ENCODE measurements around the gene PRKAR1B.

PRKAR1B gene

GRCh38 chr7:744854-745430 is 17.9 kb upstream of the PRKAR1B start:
- TF ChIP-seq TEAD4 (IDR thresholded peaks at IDR 0.05), result no peak
- no peak for TF ChIP-seq RAD21 (IDR thresholded peaks at IDR 0.05; ENCODE audit: low read depth)
- TF ChIP-seq USF1 (IDR thresholded peaks at IDR 0.05), result no peak
- no peak for TF ChIP-seq EGR1 (IDR thresholded peaks at IDR 0.05)
- TF ChIP-seq REST (IDR thresholded peaks at IDR 0.05; ENCODE audit: low read depth), result no peak
- no peak for TF ChIP-seq CREB1 (IDR thresholded peaks at IDR 0.05; ENCODE audit: low read depth)
- TF ChIP-seq FOXM1 (IDR thresholded peaks at IDR 0.05; ENCODE audit: borderline replicate concordance, low read depth), result no peak
- TF ChIP-seq EP300 (IDR thresholded peaks at IDR 0.05; ENCODE audit: borderline replicate concordance), result no peak
- TF ChIP-seq MAX (IDR thresholded peaks at IDR 0.05), result no peak
- TF ChIP-seq YY1 (IDR thresholded peaks at IDR 0.05; ENCODE audit: low read depth), result no peak
- no peak for TF ChIP-seq CEBPB (IDR thresholded peaks at IDR 0.05)
- TF ChIP-seq ZBTB7A (IDR thresholded peaks at IDR 0.05; ENCODE audit: low read depth), result no peak
- no peak for TF ChIP-seq TAF1 (IDR thresholded peaks at IDR 0.05; ENCODE audit: low read depth)
- TF ChIP-seq TCF12 (IDR thresholded peaks at IDR 0.05; ENCODE audit: low read depth), result no peak
- no peak for TF ChIP-seq NFIC (IDR thresholded peaks at IDR 0.05)

- TF ChIP-seq TCF12 (IDR thresholded peaks at IDR 0.05; ENCODE audit: low read depth), result no peak
- TF ChIP-seq CREB1 (IDR thresholded peaks at IDR 0.05; ENCODE audit: low read depth), result no peak
- no peak for TF ChIP-seq FOXM1 (IDR thresholded peaks at IDR 0.05; ENCODE audit: borderline replicate concordance, low read depth)
- TF ChIP-seq TAF1 (IDR thresholded peaks at IDR 0.05; ENCODE audit: low read depth), result no peak
- no peak for TF ChIP-seq RAD21 (IDR thresholded peaks at IDR 0.05; ENCODE audit: low read depth)
- TF ChIP-seq MAX (IDR thresholded peaks at IDR 0.05), result no peak
- TF ChIP-seq REST (IDR thresholded peaks at IDR 0.05; ENCODE audit: low read depth), result no peak
- TF ChIP-seq CEBPB (IDR thresholded peaks at IDR 0.05), result no peak
- no peak for TF ChIP-seq NFIC (IDR thresholded peaks at IDR 0.05)
- no peak for TF ChIP-seq YY1 (IDR thresholded peaks at IDR 0.05; ENCODE audit: low read depth)
- TF ChIP-seq TEAD4 (IDR thresholded peaks at IDR 0.05), result no peak
- TF ChIP-seq EP300 (IDR thresholded peaks at IDR 0.05; ENCODE audit: borderline replicate concordance), result no peak
- TF ChIP-seq ZBTB7A (IDR thresholded peaks at IDR 0.05; ENCODE audit: low read depth), result no peak
- TF ChIP-seq USF1 (IDR thresholded peaks at IDR 0.05), result no peak
Observed at GRCh38 chr7:742791-743190, 15.7 kb upstream of the PRKAR1B start.

- TF ChIP-seq TAF1 (IDR thresholded peaks at IDR 0.05; ENCODE audit: low read depth), result no peak
- no peak for TF ChIP-seq CEBPB (IDR thresholded peaks at IDR 0.05)
- TF ChIP-seq EP300 (IDR thresholded peaks at IDR 0.05; ENCODE audit: borderline replicate concordance), result no peak
- no peak for TF ChIP-seq FOXM1 (IDR thresholded peaks at IDR 0.05; ENCODE audit: borderline replicate concordance, low read depth)
- TF ChIP-seq USF1 (IDR thresholded peaks at IDR 0.05), result no peak
- TF ChIP-seq EGR1 (IDR thresholded peaks at IDR 0.05), result no peak
- TF ChIP-seq YY1 (IDR thresholded peaks at IDR 0.05; ENCODE audit: low read depth), result no peak
- TF ChIP-seq MAX (IDR thresholded peaks at IDR 0.05), result no peak
- TF ChIP-seq REST (IDR thresholded peaks at IDR 0.05; ENCODE audit: low read depth), result no peak
- TF ChIP-seq TCF12 (IDR thresholded peaks at IDR 0.05; ENCODE audit: low read depth), result no peak
- TF ChIP-seq CREB1 (IDR thresholded peaks at IDR 0.05; ENCODE audit: low read depth), result no peak
- no peak for TF ChIP-seq ZBTB7A (IDR thresholded peaks at IDR 0.05; ENCODE audit: low read depth)
- no peak for TF ChIP-seq TEAD4 (IDR thresholded peaks at IDR 0.05)
- no peak for TF ChIP-seq NFIC (IDR thresholded peaks at IDR 0.05)
- TF ChIP-seq RAD21 (IDR thresholded peaks at IDR 0.05; ENCODE audit: low read depth), result no peak
Observed at GRCh38 chr7:741850-742249, 14.8 kb upstream of the PRKAR1B start.
